Measurements from ENCODE around the gene PDGFRB. TPM values are rescaled to one million over a fixed set of nuclear protein-coding genes. Genes with fewer than 3 reads are reported as not detected.

The PDGFRB gene
- total RNA-seq, 2 donors from 2014 or later, result 8.6 to 18.1 TPM

DNA sequence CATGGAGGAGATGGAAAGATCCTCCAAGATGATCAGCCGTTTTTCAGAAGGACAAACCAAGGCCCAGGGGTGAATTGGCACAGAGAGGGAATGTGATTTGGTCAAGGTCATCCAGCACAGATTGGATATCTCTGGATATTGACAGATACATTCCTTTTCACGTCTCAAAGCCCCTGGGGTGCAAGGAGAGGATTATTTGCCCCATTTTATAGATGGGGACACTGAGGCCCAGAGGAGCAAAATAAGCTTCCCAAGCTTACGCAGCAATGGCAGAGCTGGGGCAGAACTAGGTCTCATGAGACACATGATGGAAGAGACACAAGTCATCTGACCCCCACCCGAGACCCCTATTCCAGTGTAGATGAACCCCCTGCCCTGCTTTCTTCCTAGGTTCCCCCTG, 895 bp upstream of the PDGFRB start:
- TF ChIP-seq, protein P1, sequence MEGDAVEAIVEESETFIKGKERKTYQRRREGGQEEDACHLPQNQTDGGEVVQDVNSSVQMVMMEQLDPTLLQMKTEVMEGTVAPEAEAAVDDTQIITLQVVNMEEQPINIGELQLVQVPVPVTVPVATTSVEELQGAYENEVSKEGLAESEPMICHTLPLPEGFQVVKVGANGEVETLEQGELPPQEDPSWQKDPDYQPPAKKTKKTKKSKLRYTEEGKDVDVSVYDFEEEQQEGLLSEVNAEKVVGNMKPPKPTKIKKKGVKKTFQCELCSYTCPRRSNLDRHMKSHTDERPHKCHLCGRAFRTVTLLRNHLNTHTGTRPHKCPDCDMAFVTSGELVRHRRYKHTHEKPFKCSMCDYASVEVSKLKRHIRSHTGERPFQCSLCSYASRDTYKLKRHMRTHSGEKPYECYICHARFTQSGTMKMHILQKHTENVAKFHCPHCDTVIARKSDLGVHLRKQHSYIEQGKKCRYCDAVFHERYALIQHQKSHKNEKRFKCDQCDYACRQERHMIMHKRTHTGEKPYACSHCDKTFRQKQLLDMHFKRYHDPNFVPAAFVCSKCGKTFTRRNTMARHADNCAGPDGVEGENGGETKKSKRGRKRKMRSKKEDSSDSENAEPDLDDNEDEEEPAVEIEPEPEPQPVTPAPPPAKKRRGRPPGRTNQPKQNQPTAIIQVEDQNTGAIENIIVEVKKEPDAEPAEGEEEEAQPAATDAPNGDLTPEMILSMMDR (IDR thresholded peaks at IDR 0.05), result no peak
- Histone ChIP-seq H3K36me3 (no peaks in the 10 kb centered on the region), H3K27ac (peak overlapping the region; percentile 73), H3K9ac (ENCODE audit: low read depth in 2 of 2, low read length in 2 of 2) (peak overlapping the region in 1 of 2 donors; percentile 14), H3K9me3 (no peaks in the 10 kb centered on the region), H3K4me3 (no peak overlapping the region), H3K4me1 (no peaks in the 10 kb centered on the region), H3K27me3 (no peaks in the 10 kb centered on the region)
- DNase-seq, result no peak
- intact Hi-C loops (cut with DNase I), result no loop called here

DNA sequence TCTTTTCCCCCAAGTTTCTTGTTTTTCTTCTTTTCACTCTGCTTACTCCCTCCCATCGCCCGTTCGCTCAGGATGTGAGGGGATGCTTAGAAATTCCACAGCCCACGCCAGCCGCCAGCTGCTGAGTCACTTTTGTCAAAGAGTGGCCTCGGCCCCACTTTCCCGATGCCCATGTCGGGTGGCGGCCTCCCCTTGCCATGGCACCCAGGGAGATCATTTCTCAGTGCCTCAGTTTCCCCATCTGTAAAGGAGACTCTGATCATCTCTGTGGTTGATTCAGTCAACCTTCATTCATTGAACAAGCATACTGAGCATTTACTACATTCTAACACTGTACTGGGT, 353 bp upstream of the PDGFRB start:
- no peaks in the 10 kb centered on the region for H3K4me1 ChIP-seq
- peak overlapping the region in 1 of 2 donors; percentile 14 for H3K9ac ChIP-seq (ENCODE audit: low read depth in 2 of 2, low read length in 2 of 2)
- intact Hi-C loops (cut with DNase I), result no loop called here

DNA sequence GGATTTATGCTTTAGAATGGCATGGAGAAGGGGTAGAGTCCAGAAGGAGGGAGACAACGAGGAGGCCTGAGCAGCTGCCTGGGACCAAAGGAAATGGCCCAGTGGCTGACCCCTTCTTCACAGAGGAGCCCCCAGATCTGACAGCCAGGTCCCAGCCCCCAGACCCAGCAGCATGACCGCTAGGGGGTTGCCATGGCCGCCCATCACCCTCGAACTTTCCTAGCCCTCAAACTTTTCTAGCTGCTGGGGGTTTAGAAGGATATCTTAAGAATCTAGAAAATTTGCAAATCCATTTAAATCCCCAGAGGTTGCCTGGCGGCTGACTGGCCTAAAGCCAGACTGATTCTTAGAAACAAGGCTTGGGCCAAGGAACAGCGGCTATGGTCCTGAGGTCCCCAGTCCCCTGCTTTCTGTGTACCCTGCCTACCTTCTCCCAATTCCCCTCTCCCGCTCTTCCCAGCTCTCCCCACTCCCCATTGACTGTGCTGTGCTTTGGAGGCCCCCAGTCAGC, 972 bp downstream of the PDGFRB start:
- Histone ChIP-seq H3K27ac (peak overlapping the region; percentile 73), H3K4me3 (peak overlapping the region; percentile 11), H3K27me3 (no peaks in the 10 kb centered on the region), H3K36me3 (no peaks in the 10 kb centered on the region), H3K9ac (ENCODE audit: low read depth in 2 of 2, low read length in 2 of 2) (peak overlapping the region; percentile 49 to 66), H3K9me3 (no peaks in the 10 kb centered on the region), H3K4me1 (no peaks in the 10 kb centered on the region)
- intact Hi-C loops (cut with DNase I), result no loop called here
- TF ChIP-seq, protein P1 (IDR thresholded peaks at IDR 0.05), result no peak
- no peak for DNase-seq

More for the DNA sequence above, 353 bp upstream of the PDGFRB start:
- TF ChIP-seq, protein P1 (IDR thresholded peaks at IDR 0.05), result no peak
- no peaks in the 10 kb centered on the region for H3K27me3 ChIP-seq
- no peak overlapping the region for H3K4me3 ChIP-seq
- no peaks in the 10 kb centered on the region for H3K9me3 ChIP-seq
- peak overlapping the region; percentile 73 for H3K27ac ChIP-seq
- DNase-seq, result no peak
- H3K36me3 ChIP-seq, result no peaks in the 10 kb centered on the region

DNA sequence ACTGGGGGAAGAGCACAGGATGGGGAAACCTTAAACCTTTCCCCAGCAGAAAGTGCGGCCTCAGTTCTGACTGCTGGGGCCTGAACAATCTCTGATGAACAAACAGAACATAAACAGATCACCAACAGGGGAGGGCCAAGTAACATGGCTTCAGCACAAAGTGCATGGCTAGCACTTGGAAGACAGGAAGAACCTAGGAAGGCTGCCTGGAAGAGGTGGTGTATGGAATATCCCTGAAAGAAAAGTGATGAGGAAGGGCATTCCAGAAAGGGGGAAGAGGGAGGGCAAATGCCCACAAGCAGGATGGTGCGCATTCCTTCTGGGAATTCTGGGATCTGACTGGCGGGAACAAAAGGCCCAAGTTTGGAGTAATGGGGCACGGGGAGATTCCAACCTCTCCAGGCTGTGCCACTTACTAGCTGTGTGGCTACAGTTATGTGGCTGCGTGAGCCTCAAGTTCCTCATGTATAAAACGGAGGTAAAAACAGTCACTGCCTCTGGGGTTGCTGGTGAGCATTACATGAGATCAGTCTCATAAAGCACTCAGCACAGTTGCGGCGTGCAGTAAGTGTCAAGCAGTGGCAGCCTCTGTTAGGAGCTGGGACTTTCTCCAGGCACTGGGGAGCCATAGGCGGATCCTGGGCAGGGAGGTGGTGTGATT, 1.6 kb downstream of the PDGFRB start:
- no peak for DNase-seq
- Histone ChIP-seq H3K9me3 (no peaks in the 10 kb centered on the region), H3K27ac (peak overlapping the region; percentile 73), H3K4me3 (peak overlapping the region; percentile 11), H3K4me1 (no peaks in the 10 kb centered on the region), H3K9ac (ENCODE audit: low read depth in 2 of 2, low read length in 2 of 2) (peak overlapping the region; percentile 3 to 49), H3K27me3 (no peaks in the 10 kb centered on the region), H3K36me3 (no peaks in the 10 kb centered on the region)
- intact Hi-C loops (cut with DNase I), result no loop called here
- TF ChIP-seq, protein P1 (IDR thresholded peaks at IDR 0.05), result no peak

DNA sequence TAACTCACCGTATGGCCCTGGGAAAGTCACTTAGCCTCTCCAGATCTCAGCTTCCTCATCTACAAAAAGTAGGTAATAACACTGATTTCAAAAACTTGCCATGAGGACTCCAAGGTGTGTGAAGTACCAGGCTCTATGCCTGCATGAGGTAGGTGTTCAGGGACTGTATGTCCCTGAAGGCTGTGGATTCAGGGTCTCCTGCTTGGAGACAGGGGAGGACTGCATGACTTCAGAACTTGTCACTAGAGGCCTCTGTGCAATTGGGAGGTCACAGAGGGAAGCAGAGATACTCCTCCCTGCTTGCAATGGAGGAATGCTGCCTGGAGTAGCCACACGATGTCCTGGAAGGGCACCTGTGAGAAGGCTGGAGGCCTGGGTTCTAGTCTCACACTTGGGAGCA, 2.2 kb downstream of the PDGFRB start:
- Histone ChIP-seq H3K36me3 (no peaks in the 10 kb centered on the region), H3K27ac (peak overlapping the region; percentile 73), H3K4me1 (no peaks in the 10 kb centered on the region), H3K4me3 (peak overlapping the region; percentile 11), H3K9me3 (no peaks in the 10 kb centered on the region), H3K9ac (ENCODE audit: low read depth in 2 of 2, low read length in 2 of 2) (peak overlapping the region in 1 of 2 donors; percentile 3), H3K27me3 (no peaks in the 10 kb centered on the region)
- DNase-seq, result no peak
- TF ChIP-seq, protein P1 (IDR thresholded peaks at IDR 0.05), result no peak
- intact Hi-C loops (cut with DNase I), result no loop called here
